Measurements from ENCODE around the gene TMEM33.

- TF ChIP-seq EZH2phosphoT487 (IDR thresholded peaks at IDR 0.05; ENCODE audit: insufficient read depth, low read depth) = no peak
- TF ChIP-seq EZH2 (IDR thresholded peaks at IDR 0.05; ENCODE audit: insufficient read depth, poor library complexity, severe bottlenecking) = no peak
These were observed 41.7 kb downstream of the TMEM33 start for GRCh38 chr4:41976775-41977516.

Data from GM23248 (cell line).